Smooth muscle cell (in vitro differentiated cells): ENCODE data around the gene CCDC24. TPM values are rescaled to one million over a fixed set of nuclear protein-coding genes. Genes with fewer than 3 reads are reported as not detected.

Experiments
- DNase-seq: peaks from one replicate; lab custom pipeline; 2025; ENCODE audit not compliant: unreplicated experiment; lab: John Stamatoyannopoulos, UW
- H2AFZ ChIP-seq: fragments of 200-600 bp; sonication (generic); 2 replicates; pipeline ENCODE4 v1.6.0; 2016; ENCODE audit warnings: antibody characterized with exemption, low read depth, mild to moderate bottlenecking
- H3F3A ChIP-seq: fragments of 200-600 bp; sonication (generic); 2 replicates; pipeline ENCODE4 v1.6.0; 2017; ENCODE audit warnings: antibody characterized with exemption, low read depth
- H3K27ac ChIP-seq: fragments of 200-600 bp; sonication (generic); 2 replicates; pipeline ENCODE4 v1.5.1; 2016; ENCODE audit warnings: low read depth, mild to moderate bottlenecking
- H3K27me3 ChIP-seq: fragments of 200-600 bp; sonication (generic); 2 replicates; pipeline ENCODE4 v1.6.1; 2016; ENCODE audit warnings: low read depth, mild to moderate bottlenecking
- H3K36me3 ChIP-seq: fragments of 200-600 bp; sonication (generic); 2 replicates; pipeline ENCODE4 v1.5.1; 2016; ENCODE audit warnings: low read depth
- H3K4me1 ChIP-seq: fragments of 200-600 bp; sonication (generic); 2 replicates; pipeline ENCODE4 v1.5.1; 2016; ENCODE audit warnings: low read depth
- H3K4me2 ChIP-seq: fragments of 200-600 bp; sonication (generic); 2 replicates; pipeline ENCODE4 v1.6.0; 2016; ENCODE audit warnings: mild to moderate bottlenecking
- H3K4me3 ChIP-seq: fragments of 200-600 bp; sonication (generic); 2 replicates; pipeline ENCODE4 v1.5.1; 2016; ENCODE audit warnings: mild to moderate bottlenecking
- H3K79me2 ChIP-seq: fragments of 200-600 bp; sonication (generic); 2 replicates; pipeline ENCODE4 v1.6.0; 2016; ENCODE audit warnings: low read depth, mild to moderate bottlenecking
- H3K9ac ChIP-seq: fragments of 200-600 bp; sonication (generic); 2 replicates; pipeline ENCODE4 v1.6.0; 2016; ENCODE audit warnings: low read depth
- H3K9me3 ChIP-seq: fragments of 200-600 bp; sonication (generic); replicated peaks from 2 replicates; pipeline ENCODE4 v1.5.1; 2016; ENCODE audit warnings: low read depth
- H4K20me1 ChIP-seq: fragments of 200-600 bp; sonication (generic); 2 replicates; pipeline ENCODE4 v1.6.0; 2016; ENCODE audit warnings: low read depth
- WGBS: methylation state at CpG from one replicate; pipeline ENCODE4 v1.1.7; 2016; ENCODE audit warnings: low lambda C conversion rate; 5-methylcytosine and 5-hydroxymethylcytosine counted together
- polyA plus RNA-seq: library from polyadenylated mRNA; unstranded; fragments of >200 nt; fragmentation: Nextera tagmentation; extraction: Ambion mirVana; gene quantifications from 2 replicates; pipeline ENCODE4 v1.2.1, GENCODE V29; 2016
- total RNA-seq: library from RNA; depleted of rRNA; stranded (reverse); fragments of >200 nt; gene quantifications from 2 replicates; pipeline ENCODE4 v1.2.3, GENCODE V29; 2014
- TF ChIP-seq, protein P1 (sequence below): fragments of 200-600 bp; sonication (generic); IDR thresholded peaks from 2 replicates; pipeline ENCODE4 v1.5.1; 2017; ENCODE audit warnings: borderline replicate concordance, mild to moderate bottlenecking, antibody characterized with exemption; ENCODE audit not compliant: insufficient read depth, poor library complexity, severe bottlenecking

The CCDC24 gene
- total and polyA plus RNA-seq, 2 experiments from 2014 or later = 6.5 to 11.4 TPM

DNA sequence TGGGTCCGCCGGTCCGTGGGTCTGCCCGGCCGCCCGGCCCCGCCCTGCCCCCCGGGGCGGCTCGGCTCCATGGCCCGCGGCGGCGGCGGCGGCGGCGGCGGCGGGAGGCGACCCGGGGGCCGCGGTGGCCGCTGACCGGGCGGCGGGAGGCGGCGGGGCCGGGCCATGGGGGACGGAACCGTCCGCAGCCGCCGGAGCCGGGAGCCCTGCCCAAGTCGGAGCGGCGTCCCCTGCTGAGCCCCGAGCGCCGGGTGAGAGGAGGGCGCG is 12.2 kb upstream of the CCDC24 start:
- peaks cover 31% of the 10 kb centered on the region for H3K79me2 ChIP-seq
- peak overlapping the region; percentile 25 for H3K27ac ChIP-seq
- H3K36me3 ChIP-seq = no peaks in the 10 kb centered on the region
- WGBS = no CpG with 5 or more reads among the region's 45 CpGs
- H3K4me1 ChIP-seq = peaks cover 14% of the 10 kb centered on the region
- DNase-seq = no peak
- peaks cover 18% of the 10 kb centered on the region for H3F3A ChIP-seq
- H3K4me3 ChIP-seq = peak overlapping the region; percentile 75
- no peaks in the 10 kb centered on the region for H3K9me3 ChIP-seq
- H3K27me3 ChIP-seq = no peaks in the 10 kb centered on the region
- peak overlapping the region; percentile 98 for H3K4me2 ChIP-seq
- peaks cover 70% of the 10 kb centered on the region for H4K20me1 ChIP-seq
- TF ChIP-seq, protein P1, sequence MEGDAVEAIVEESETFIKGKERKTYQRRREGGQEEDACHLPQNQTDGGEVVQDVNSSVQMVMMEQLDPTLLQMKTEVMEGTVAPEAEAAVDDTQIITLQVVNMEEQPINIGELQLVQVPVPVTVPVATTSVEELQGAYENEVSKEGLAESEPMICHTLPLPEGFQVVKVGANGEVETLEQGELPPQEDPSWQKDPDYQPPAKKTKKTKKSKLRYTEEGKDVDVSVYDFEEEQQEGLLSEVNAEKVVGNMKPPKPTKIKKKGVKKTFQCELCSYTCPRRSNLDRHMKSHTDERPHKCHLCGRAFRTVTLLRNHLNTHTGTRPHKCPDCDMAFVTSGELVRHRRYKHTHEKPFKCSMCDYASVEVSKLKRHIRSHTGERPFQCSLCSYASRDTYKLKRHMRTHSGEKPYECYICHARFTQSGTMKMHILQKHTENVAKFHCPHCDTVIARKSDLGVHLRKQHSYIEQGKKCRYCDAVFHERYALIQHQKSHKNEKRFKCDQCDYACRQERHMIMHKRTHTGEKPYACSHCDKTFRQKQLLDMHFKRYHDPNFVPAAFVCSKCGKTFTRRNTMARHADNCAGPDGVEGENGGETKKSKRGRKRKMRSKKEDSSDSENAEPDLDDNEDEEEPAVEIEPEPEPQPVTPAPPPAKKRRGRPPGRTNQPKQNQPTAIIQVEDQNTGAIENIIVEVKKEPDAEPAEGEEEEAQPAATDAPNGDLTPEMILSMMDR = no peak
- H2AFZ ChIP-seq = no peak overlapping the region
- H3K9ac ChIP-seq = peak overlapping the region; percentile 76

DNA sequence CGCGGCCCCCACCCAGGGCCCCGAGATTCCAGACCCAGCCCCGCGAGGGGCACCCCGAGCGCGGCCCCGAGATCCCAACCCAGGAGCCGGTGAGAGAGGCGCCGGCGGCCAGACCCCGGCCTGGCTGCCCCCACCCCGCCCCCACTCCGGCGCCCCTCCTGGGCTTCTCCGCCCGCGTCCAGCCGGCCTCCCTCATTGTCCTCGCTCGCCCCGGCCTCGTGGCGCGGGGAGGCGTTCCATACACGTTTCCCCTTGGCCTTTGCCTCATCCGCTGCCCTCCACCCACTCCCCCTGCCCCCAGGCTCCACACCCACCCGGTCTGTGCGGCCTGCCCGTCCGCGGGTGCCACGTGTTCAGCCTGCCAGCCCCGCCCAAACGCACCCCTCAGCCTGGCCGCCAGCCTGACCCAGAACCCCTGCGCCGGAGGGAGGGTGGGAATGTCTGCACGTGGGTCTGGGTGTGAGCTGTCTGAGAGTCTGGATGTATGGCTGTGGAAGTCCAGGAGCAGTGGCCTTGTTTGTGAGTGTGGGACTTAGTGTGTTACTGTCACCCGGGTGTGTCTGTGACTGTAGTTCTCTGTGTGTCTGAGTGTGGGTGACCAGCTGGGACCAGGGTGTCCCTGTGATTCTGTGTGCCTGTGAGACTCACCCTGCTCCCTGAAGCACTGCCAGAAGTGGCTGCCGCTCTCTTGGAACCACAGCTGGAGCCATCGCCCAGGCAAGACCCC is 11.7 kb upstream of the CCDC24 start:
- Histone ChIP-seq H3K4me2 (peak overlapping the region; percentile 98), H3K27me3 (no peaks in the 10 kb centered on the region), H3F3A (peaks cover 14% of the 10 kb centered on the region), H2AFZ (peak overlapping the region; percentile 74), H3K27ac (peak overlapping the region; percentile 25), H3K9ac (peak overlapping the region; percentile 76), H3K36me3 (no peaks in the 10 kb centered on the region), H4K20me1 (peaks cover 75% of the 10 kb centered on the region), H3K9me3 (no peaks in the 10 kb centered on the region), H3K4me3 (peak overlapping the region; percentile 75), H3K79me2 (peaks cover 31% of the 10 kb centered on the region), H3K4me1 (peaks cover 12% of the 10 kb centered on the region)
- 5% methylated on average over 26 of the region's 45 CpGs for WGBS
- DNase-seq = peak; percentile 30
- TF ChIP-seq, protein P1 = no peak

DNA sequence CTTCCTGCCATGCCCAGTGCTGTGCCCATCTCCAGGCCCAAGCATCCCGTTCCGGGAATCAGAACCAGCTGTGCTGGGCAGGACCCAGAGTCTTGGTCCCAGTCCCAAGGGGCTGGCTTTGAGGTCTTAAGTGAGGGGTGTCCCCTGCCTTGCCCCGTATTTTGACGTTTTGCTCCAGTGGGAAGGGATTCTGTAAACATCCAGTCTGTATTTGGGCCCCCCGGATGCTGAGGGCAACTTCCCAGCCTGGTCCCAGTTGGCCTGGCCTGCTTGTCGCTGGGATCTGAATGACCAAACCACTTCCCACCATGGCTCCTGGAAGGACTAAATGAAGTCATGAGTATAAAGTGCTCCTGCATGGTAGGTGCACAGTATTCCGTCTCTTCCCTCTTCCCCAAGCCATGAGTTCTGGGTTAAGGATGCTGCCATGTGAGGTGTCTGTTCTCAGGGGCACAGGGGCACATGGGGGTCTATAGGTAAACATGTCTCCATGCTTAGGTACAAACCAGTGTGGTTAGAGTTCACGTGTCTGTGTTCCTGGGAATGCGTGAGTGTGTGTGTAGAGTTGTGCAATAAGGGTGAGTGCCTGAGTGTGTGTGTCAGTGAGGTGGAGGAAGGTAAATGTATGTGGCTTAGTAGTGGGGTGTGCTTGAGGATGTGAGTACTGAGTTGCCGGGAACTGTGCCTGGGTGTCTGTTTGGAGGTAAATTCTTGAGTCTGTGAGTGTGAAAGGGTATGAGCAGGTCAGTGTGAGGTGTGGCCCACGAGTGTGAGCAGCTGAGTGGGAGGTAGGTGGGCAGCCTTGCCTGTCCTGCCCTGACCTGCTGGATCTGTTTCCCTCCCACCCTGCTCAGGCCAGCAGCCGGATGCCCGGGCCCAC is 10.9 kb upstream of the CCDC24 start:
- no peak overlapping the region for H2AFZ ChIP-seq
- 78% methylated on average over 13 of the region's 13 CpGs for WGBS

More for the DNA sequence above, 10.9 kb upstream of the CCDC24 start:
- no peaks in the 10 kb centered on the region for H3K9me3 ChIP-seq
- peak overlapping the region; percentile 76 for H3K9ac ChIP-seq
- H3K79me2 ChIP-seq = peaks cover 24% of the 10 kb centered on the region
- H3K27me3 ChIP-seq = no peaks in the 10 kb centered on the region
- DNase-seq = no peak
- H3K36me3 ChIP-seq = no peaks in the 10 kb centered on the region
- peak overlapping the region; percentile 75 for H3K4me3 ChIP-seq
- peaks cover 12% of the 10 kb centered on the region for H3K4me1 ChIP-seq
- peak overlapping the region; percentile 25 for H3K27ac ChIP-seq
- H3K4me2 ChIP-seq = peak overlapping the region; percentile 98
- peaks cover 14% of the 10 kb centered on the region for H3F3A ChIP-seq
- H4K20me1 ChIP-seq = peaks cover 73% of the 10 kb centered on the region
- TF ChIP-seq, protein P1 = no peak
